Stimulated activated naive CD8-positive, alpha-beta T cell treated with anti-CD3 and anti-CD28 coated beads, Interleukin-15, Interleukin-2, amounts not matched to agents 100 U/mL and 50 U/mL, for 24 hours (primary cell): ENCODE results near the gene NEDD4L.
"Not testable (repeated sequence)": the region's sequence is repeated elsewhere in the genome, so short reads cannot be mapped to it uniquely, and the experiment has no call there.

Experiments used
- ATAC-seq: fragments of 150-1000 bp; cut with Tn5 transposase; one replicate; pipeline ENCODE4 v1.10.0; 2021
- DNase-seq: peaks from one replicate; pipeline ENCODE4 v3.0.0; 2021

NEDD4L gene

DNA sequence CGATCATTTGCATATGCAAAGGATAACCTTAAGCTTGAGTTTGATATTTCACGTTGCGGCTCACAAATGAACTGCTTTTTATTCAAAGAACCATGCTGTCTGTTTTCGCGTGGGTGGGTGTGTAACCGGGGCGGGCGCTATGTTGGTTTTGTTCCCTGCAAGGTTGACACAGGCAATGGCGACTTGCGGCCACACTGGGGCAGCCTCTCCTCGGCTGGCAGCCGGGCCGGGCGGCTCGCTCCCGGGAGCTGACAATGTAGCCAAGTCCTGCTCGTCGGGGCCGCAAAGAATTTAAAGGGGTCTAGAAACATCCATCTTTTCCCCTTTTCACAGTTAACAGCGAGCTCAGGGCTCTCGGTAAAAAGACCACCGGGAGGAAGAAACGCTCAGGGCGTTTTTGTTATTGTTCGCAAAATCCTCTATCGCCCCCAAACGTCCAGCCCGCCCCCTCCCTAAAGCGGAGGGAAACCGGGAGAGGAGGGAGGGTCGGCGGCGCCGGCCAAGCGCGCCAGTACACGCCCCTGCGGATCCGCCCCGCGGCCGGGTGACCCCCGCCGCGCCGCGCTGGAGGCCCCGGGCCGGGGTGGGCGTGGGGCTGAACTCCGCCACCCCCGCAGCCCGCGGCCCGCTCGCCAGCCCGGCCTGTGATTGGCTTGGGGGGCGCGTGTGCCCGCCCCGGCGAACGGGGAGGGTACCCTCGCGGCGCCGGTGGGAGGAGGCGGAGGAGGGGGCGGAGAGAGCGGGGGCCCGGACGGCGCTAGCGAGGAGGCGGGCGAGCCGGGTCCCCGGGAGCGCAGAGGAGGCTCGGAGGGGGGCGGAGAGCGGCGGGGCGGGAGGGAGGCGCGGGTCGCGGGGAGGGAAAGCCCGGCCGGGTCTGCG lies at the start of gene NEDD4L:
TSS of gene NEDD4L (plus strand) at position 736 of the 879 bp plus-strand sequence. CDS start 435 bp downstream, outside the sequence.
- DNase-seq (peak; percentile 87), ATAC-seq (peak; percentile 89)

DNA sequence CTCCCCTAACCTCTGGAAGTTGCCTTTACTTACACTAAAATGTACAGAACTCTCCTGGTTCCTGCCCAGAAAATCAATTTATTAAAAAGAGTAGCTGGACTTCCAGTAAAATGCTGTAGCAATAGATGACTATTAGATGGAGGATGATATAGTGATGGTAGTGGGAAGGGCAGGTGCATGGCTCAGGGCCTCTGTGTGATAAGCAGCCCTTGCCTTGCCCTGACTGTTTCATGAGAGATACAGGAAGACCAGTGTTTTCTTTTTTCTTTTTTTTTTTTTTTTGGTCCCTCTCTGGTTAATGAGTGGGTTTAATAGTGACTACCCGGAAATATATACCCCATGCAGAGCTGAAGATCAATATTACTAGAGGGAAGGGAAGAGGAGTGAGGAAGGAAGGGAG lies 48.7 kb upstream of the NEDD4L start:
- ATAC-seq (no peak), DNase-seq (no peak)

DNA sequence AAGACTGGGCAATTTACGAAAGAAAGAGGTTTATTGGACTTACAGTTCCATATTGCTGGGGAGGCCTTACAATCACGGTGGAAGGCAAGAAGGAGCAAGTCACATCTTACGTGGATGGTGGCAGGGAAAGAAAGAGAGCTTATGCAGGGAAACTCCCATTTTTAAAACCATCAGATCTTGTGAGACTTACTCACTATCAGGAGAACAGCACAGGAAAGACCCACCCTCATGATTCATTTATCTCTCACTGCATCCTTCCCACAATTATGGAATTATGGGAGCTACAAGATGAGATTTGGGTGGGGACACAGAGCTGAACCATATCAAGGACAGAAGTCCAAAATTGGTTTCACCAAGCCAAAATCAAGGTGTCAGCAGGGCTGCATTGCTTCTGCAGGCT lies 47.1 kb upstream of the NEDD4L start:
- not testable (repeated sequence) for DNase-seq, ATAC-seq

DNA sequence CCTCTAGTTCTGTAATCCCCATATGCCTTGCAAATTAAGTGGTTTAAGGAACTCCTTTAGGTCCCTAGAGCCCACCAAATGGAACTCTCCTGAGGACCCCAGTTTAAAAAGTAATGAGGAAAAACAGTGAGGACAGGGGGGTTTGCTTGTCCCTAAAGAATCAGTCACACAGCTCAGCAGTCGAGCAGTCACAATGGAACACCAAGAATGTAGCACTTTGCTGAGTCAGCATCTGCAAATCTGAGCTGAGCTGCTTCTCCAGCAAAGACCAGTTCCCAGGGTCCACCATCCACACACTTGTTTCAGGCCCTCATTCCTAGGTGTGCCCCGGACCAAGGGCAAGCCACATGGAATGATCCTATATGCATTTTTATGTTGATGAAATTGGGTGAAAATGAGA lies 46.2 kb upstream of the NEDD4L start:
- no peak for DNase-seq
- no peak for ATAC-seq

DNA sequence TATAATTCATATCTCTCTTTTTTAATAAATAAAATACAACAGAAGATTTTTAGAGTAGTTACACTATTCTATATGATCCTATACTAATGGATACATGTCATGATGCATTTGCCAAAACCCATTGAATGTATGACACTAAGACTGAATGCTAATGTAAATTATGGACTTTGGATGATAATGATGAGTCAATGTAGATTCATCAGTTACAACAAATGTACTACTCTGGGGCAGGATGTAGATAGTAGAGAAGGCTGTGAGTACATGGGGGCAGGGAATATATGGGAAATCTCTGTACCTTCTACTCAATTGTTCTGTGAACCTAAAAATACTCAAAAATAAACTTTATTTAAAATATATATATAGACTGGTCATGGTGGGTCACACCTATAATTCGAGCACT lies 45.6 kb upstream of the NEDD4L start:
- DNase-seq (no peak), ATAC-seq (no peak)

DNA sequence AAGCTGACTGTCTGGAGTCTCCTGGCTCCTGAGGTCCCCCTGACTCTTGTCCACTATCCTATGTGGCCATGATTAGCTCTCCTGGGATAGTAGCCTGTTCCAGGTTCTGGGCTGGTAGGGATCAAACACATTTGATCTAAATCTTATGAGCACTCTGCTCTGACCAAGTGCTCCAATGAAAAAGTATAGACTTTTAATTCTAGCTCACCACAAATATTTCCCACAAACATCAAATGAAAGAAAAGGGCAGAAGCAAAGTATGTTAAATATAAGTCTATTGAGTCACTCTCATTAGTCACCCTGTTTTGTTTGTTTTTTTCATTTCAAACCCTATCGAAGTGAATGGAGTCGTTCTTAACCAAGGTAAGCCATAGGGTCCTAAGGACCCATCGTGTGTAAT lies 39.7 kb upstream of the NEDD4L start:
- DNase-seq (no peak), ATAC-seq (no peak)

DNA sequence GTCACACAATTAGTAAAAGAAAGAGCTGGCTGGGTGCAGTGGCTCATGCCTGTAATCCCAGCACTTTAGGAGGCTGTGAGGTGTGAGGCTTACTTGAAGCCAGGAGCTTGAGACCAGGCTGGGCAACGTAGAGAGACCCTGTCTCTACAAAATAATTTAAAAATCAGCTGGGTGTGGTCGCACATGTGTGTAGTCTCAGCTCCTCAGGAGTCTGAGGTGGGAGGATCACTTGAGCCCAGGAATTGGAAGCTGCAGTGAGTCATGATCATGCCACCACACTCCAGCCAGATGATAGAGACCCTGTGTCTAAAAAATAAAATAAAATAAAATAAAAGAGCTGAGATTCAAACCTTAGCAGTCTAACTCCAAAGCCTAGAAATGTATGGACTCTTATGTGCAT lies 39.0 kb upstream of the NEDD4L start:
- DNase-seq (no peak), ATAC-seq (no peak)

DNA sequence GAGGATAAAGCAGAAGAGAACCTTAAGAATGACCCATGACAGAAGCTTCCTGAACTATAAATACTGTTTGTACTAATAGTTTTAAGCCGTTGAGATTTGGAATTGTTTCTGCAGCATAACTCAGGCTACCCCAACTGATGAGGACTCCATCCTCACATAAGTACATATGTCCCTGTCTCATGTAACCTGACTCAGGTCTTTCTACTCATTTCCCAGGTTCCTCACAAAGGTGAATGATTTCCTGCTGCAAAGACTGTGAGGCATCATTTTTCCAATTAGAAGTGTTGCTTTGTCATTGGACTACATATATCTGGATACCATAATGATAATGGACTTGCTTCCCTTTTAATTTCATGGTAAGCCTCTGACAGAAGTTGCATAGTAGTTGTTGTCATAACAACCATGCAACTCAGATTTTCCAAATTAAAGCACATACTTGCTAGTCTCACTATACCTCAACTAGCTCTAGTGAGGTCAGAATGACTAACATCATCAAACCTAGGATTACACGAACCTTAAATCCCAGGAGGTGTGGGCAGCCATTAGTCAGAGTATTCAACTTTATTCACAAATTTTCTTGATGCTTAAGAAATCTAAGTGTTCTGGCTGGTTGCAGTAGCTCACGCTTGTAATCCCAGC lies 38.0 kb upstream of the NEDD4L start:
- DNase-seq (no peak), ATAC-seq (peak; percentile 94)

DNA sequence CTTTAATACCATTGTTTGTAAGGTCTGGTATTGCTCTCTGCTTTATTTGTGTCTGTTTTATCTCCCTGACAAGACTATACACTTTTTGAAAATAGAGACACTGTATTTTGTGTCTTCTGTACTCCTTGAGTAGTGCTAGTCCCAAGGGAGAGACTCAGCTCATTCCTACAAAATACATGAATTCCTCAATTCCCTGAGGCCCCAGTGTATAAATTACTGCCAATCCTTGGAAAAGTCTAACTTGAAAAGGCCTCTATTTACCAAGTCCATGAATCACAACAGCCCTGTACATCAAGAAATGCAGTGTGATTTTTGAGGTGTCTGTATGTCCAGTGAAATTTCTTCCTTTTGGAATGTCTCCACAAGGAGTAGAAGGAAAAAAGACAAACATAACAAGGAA lies 34.9 kb upstream of the NEDD4L start:
- ATAC-seq (no peak), DNase-seq (no peak)

DNA sequence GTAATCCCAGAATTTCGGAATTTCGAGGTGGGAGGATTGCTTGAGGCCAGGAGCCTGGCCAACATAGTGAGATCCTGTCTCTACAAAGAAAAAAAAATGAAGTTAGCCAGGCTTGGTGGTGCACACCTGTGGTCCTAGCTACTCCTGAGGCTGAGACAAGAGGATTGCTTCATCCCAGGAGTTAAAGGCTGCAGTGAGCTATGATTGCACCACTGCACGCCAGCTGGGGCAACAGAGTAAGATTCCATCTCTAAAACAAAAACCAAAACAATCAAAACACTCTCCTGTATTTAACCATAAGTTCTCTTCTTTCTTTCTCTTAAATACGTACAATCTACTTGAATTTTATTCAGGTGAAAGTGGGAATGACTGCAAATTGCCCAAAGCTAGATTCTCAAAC lies 33.8 kb upstream of the NEDD4L start:
- no peak for DNase-seq

DNA sequence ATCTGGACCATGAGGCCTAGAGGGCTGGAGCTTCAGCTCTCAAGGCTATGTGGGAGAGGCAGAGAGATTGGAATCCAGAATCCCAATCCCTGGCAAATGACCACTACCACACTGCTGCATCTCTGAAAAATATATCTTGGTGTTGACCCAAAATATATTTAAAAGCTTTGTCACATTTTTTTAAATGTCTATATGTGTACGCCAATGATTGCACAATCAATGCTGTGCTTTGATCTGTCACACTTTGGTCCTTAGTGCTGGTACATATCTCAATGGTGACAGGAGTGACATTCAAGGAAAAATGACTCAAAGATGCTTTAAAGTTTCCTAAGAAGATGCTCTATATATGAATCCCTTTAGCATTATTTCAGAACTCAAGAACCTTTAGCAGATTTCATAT lies 31.7 kb upstream of the NEDD4L start:
- no peak for DNase-seq
- peak; percentile 19 for ATAC-seq

More for the DNA sequence above, 33.8 kb upstream of the NEDD4L start:
- ATAC-seq = no peak

DNA sequence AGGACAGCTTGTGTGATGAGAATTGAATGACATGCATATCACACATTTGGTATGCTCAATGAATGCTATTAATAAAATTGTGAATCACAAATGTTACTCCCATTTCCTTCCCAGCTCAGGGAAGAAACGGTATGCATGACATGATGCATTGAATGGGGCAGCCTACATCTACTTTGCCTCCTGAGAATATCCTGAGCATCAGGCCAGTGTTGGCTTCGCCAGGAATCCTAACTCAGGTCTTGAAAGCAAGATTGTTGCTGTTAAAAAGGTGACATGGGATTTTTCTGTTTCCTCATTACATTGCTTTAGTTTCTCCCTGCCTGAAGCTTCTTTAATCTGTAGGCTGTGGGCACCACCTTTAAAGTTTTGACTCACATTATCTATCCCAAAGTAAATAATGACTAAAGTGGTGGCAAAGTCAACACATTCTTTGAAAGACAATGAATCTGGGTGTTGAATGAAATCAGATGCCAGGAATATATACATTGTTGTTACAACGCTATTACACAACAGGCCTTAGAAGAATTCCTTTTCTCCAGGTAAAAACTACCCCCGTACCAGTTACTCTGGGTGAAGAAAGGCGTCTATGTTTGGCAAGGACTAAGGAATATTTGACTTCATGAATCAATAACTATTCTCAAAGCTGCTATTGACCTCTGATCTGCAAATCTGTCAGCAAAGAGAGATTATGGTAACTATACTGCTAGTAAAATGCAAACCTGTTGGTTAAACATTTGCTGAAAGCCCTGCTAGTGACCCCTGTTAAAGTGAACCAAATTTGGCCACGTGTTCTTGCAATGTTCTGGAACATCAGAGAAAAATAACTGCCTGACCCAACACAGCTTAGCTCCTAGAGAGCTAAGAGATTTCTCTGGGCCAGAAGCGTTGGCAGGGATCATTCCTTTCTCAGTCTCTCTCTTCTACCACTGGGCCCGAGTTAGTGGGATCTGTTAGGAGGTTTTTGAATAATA lies 30.5 kb upstream of the NEDD4L start:
- no peak for ATAC-seq

DNA sequence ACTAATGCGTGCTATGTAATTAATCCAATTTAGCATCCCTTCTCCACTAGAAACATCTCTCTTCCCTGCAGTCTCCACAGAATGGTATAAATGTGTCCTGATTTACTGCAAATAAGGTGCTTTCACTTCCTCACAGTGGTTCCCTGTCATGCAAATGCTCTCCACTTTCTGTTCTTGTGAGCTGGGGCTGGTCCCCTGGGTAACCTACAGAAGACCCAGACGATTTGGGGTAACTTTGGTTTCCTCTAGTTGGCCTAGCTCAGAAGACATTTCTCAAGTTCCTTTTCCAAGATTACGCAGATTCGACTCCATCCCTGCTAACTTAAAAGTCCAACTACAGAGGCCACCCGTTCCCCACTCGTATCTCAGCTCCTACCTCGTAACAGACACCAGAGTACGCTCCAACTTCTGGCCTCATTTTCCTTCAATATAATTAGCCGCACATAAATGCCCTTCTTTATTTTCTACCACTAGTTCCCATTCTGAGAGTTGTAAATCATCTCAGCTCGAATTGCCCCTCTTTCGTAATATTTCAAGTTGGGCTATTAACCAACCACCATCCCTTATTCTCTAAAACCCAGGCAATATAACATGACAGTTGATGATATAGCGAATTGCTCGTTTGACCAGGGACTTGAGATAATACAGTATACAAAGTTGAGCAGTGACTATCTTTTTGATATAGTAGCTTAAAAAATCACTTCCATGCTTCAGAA lies 28.8 kb upstream of the NEDD4L start:
- DNase-seq (no peak), ATAC-seq (no peak)

More for the DNA sequence above, 30.5 kb upstream of the NEDD4L start:
- DNase-seq = no peak

DNA sequence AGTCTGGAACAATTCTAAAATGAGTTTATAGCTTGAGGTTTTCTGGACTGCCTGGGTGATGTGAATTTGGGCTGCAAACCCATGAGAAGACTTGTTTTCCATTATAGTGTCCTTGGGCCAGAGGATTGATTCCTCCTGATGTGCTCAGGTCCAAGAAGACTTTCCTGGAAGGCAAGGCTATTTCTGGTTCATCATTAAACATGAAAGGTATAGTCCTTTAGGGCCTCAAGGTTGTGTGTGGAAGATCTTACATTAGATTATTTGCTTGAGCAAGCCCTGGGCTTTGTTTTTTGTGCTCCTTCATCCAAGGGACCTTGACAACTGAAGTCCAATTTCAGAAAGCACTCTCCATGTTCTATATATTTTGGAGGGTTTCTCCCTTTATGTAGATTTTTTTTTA lies 26.8 kb upstream of the NEDD4L start:
- DNase-seq (no peak), ATAC-seq (no peak)

DNA sequence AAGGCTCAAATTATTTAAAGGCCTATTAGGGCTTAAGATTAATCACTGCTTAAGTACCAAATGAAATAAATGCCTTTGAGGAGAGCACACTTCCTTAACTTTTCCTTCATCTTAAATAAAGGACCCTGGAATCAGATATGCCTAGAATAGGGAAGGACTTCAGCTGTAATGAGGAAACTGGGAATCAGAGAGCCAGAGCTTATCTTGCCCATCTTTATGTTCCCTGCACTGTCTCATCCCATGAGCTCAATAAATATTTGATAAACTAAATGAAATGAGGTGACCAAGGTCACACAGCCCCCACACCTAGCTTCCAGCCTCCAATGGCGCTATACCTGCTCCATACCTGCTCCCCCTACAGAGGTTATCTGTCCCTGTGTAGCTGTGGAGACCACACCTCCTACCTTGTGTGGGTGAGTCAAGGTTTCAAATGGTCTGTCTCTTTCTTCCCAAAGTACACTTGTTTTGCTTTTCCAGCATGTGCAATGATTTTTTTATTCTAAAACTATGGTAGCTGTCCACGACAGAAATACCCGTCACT lies 23.4 kb upstream of the NEDD4L start:
- no peak for DNase-seq
- ATAC-seq = no peak

DNA sequence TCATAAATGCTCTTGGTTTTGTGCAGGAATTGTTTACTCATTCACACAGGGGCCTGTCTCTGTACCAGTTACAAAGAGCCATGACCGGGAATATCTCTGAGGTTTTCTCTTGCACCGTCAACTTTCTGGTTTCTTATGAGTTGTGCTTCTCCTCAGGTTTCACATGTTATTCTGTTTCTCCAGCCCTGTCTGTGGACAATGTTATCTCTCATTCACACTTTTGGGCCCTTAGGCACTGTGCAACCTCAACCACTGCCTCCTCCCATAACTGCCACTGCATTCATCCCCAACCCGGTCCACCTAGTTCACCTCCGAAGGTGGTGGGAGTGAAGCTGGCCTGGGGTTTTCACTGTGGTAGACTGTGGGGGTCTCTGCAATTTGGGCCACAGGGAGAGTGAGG lies 22.5 kb upstream of the NEDD4L start:
- ATAC-seq (no peak), DNase-seq (no peak)

DNA sequence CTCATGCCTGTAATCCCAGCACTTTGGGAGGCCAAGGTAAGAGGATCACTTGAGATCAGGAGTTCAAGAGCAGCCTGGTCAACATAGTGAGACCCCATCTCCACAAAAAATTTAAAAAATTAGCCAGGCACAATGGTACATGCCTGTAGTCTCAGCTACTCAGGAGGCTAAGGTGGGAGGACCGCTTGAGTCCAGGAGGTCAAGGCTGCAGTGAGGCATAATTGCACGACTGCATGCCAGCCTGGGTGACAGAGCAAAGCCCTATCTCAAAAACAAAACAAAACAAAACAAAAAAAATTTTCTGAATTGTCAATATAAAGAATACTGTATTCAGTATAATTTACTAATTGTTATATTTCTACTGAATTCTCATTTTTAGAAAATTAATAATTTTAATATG lies 20.9 kb upstream of the NEDD4L start:
- DNase-seq (no peak), ATAC-seq (no peak)

DNA sequence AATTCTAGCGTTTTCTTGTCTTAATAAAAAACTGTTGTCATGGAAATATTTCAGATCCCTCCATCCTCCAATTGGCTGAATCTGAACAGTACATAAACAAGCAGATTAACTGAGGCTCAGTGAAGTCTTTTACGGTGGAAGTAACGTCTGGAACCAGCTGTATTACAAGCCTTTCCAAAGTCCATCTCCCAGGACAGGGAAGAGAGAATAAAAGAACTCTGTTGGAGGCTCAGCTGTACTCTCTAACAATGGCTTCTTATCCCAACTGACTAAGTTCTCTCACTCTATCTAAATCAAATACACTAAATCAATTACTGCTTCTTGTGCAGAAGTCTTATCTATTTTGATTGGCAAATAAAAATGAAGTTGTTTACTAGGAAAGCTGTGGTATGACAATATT lies 19.9 kb upstream of the NEDD4L start:
- DNase-seq = no peak
- ATAC-seq = no peak

DNA sequence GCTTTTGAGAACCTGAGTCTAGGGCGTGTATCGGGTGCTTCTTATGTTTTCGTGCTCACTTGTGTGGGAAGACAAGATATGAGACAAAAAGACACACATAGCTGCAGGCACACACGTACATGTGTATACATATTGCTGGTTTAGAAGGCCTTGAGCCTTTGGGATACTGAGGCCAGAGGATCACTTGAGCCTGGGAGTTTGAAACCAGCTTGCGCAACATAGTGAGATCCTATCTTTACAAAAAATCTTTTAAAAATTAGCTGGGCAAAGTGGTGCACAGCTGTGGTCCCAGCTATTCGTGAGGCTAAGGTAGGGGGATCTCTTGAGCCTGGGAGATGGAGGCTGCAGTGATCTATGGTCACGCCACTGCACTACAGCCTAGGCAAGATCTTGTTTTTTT lies 18.8 kb upstream of the NEDD4L start:
- DNase-seq (no peak), ATAC-seq (no peak)

DNA sequence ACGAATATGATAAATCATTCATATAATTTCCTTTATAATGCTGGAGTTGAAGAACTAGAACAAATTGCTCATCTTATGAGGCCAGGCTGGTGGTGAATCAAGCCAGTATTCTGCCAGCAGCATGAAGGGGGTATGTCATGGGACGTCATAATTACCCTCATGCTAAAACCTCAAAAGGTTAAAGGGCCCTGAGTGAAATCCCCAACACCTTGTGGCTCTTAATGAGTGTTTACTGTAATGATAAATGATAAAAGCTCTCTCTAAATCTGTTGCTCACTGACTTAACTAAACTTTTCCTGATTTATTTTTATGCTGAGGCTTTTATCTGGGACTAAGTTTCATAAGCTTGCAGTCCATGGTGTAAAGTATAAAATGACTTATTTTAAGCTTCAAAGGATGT lies 18.3 kb upstream of the NEDD4L start:
- DNase-seq (no peak), ATAC-seq (peak; percentile 90)

DNA sequence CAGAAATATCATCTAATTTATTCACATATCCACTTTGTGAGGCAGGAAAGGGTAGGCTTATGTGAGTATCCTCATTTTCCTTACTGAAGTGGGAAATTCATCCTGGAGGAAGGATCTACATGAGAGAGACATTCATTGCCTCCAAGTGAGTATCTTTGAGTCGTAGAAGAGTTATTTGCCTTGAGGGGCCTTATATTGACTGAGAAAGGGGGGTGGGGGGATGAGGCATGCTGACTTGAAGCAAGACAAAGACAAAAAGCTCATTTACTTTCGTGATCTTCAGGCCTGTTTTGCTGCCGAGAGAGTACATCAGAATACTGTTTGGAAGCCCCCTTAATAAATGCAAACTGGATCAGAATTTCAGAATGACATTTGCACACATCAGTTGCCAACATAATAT lies 17.6 kb upstream of the NEDD4L start:
- DNase-seq = no peak
- ATAC-seq = no peak

DNA sequence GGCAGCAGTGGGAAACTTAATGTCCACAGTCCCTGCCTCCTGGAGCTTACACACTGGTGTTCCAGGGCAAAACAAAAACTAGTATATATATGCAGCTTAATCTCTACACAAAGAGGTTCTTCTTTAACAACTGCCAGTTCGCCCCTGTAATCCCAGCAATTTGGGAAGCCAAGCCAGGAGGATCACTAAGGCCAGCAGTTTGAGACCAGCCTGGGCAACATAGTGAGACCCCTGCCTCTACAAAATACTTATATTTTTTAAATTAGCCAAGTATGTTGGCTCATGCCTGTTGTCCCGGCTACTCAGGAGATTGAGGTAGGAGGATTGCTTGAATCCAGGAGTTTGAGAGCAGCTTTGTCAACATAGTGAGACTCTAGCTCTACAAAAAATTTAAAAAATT lies 17.2 kb upstream of the NEDD4L start:
- no peak for ATAC-seq

More for the DNA sequence above, 17.2 kb upstream of the NEDD4L start:
- no peak for DNase-seq
